Neural cell (in vitro differentiated cells): ENCODE results near the gene POLL.

ENCODE experiments used
- EP300 ChIP-seq: fragments of 450-650 bp; conservative IDR thresholded peaks from 2 replicates; pipeline ENCODE4 v1.6.1; 2014; ENCODE audit warnings: antibody characterized with exemption, mild to moderate bottlenecking, moderate library complexity; ENCODE audit not compliant: poor library complexity, severe bottlenecking
- EZH2 ChIP-seq: fragments of 200-600, 300-800 bp; shearing (Covaris generic), sonication (generic); IDR thresholded peaks from 2 replicates; pipeline ENCODE4 v1.6.1; 2014; ENCODE audit warnings: antibody characterized with exemption, low read length, borderline replicate concordance, mild to moderate bottlenecking; ENCODE audit not compliant: insufficient read depth, poor library complexity, severe bottlenecking
- REST ChIP-seq: IDR thresholded peaks from 2 replicates; pipeline ENCODE4 v1.6.1; 2012; ENCODE audit warnings: borderline replicate concordance

DNA sequence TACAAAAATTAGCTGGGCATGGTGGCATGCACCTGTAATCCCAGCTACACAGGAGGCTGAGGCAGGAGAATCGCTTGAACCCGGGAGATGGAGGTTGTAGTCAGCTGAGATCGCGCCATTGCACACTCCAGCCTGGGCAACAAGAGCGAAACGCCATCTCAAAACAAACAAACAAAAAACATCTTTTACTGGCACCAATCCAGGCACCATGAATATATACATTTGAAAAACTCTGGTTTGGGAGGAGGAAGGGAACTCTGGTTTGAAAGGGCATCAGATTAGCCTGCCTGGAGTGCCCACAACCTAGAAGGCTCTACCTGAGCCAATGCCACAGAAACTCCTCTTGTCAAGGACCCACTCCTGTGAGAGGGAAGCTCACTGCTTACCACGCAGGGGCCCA, 15.9 kb downstream of the POLL start:
- TF ChIP-seq EZH2 (no peak), REST (no peak), EP300 (no peak)
